H1 (cell line): ENCODE data around the gene KISS1R. TPM values are rescaled to one million over a fixed set of nuclear protein-coding genes. Genes with fewer than 3 reads are reported as not detected.

Experiments used
- CTCF ChIA-PET: fragments of 300-600 bp; sonication (Branson Sonifier 250); formaldehyde crosslinking; loops from one replicate; lab custom pipeline; 2021; ENCODE audit not compliant: partially characterized antibody; lab: Charles Lee
- POLR2A ChIA-PET: fragments of 300-600 bp; sonication (Branson Sonifier 250); formaldehyde crosslinking; loops from one replicate; lab custom pipeline; 2021; ENCODE audit warnings: inconsistent platforms; ENCODE audit not compliant: partially characterized antibody; lab: Charles Lee
- DNase-seq, 2 experiments: peaks; one replicate each; pipeline versions ENCODE4 v3.0.0 to v3.0.0-alpha.2; 2010 to 2022; ENCODE audit warnings: low spot score in 2 of 2, low read depth in 1 of 2, mixed read lengths in 1 of 2
- FAIRE-seq: peaks from 2 replicates; lab custom pipeline; 2011; peaks lifted over from hg19 to GRCh38; lab: Jason Lieb, UNC
- H2AFZ ChIP-seq: 2 replicates; pipeline ENCODE4 v1.8.1; 2012; ENCODE audit warnings: low read length, inconsistent platforms
- H2AK5ac ChIP-seq: 2 replicates; pipeline ENCODE4 v1.6.1; 2013; ENCODE audit warnings: low read depth, low read length
- H2BK120ac ChIP-seq: replicated peaks from 2 replicates; pipeline ENCODE3; 2013; ENCODE audit warnings: low read depth, low read length, inconsistent platforms
- H2BK12ac ChIP-seq: 2 replicates; pipeline ENCODE4 v1.6.1; 2013; ENCODE audit warnings: low read depth, low read length
- H2BK15ac ChIP-seq: 2 replicates; pipeline ENCODE4 v1.6.1; 2013; ENCODE audit warnings: low read length
- H2BK20ac ChIP-seq: 2 replicates; pipeline ENCODE4 v1.6.1; 2013; ENCODE audit warnings: low read length
- H2BK5ac ChIP-seq: 2 replicates; pipeline ENCODE4 v1.6.1; 2013; ENCODE audit warnings: low read depth, low read length
- H3K14ac ChIP-seq: 2 replicates; pipeline ENCODE4 v1.6.1; 2013; ENCODE audit warnings: inconsistent platforms; ENCODE audit not compliant: insufficient read length
- H3K18ac ChIP-seq: 2 replicates; pipeline ENCODE4 v1.6.1; 2013; ENCODE audit warnings: low read length; ENCODE audit errors: extremely low read depth
- H3K23ac ChIP-seq: 2 replicates; pipeline ENCODE4 v1.6.1; 2013; ENCODE audit warnings: inconsistent platforms; ENCODE audit not compliant: insufficient read length
- H3K23me2 ChIP-seq: 2 replicates; pipeline ENCODE4 v1.6.1; 2013; ENCODE audit warnings: low read depth, low read length
- H3K27ac ChIP-seq: 2 replicates; pipeline ENCODE4 v1.6.1; 2011; ENCODE audit warnings: low read depth, low read length, inconsistent platforms
- H3K27me3 ChIP-seq, 4 experiments: replicated peaks in 1 of 4; 1 replicate in 1 of 4; 2 replicates in 3 of 4; pipeline versions ENCODE4 v1.6.1 to v1.8.1; 2011 to 2013; ENCODE audit warnings: low read length in 3 of 4, mild to moderate bottlenecking in 3 of 4, inconsistent platforms in 2 of 4, mixed read lengths in 2 of 4, moderate library complexity in 1 of 4; ENCODE audit not compliant: control insufficient read depth in 3 of 4, insufficient read depth in 3 of 4; ENCODE audit errors: extremely low read depth in 1 of 4
- H3K36me3 ChIP-seq, 4 experiments: 2 replicates each; pipeline versions ENCODE4 v1.6.1 to v1.8.1; 2011 to 2013; ENCODE audit warnings: mild to moderate bottlenecking in 4 of 4, low read length in 3 of 4, moderate library complexity in 2 of 4, control low read depth in 1 of 4, inconsistent platforms in 1 of 4; ENCODE audit not compliant: insufficient read depth in 4 of 4, control insufficient read depth in 2 of 4
- H3K4ac ChIP-seq: replicated peaks from 2 replicates; pipeline ENCODE3; 2013; ENCODE audit warnings: low read length, low read depth, mixed read lengths, inconsistent platforms; ENCODE audit not compliant: insufficient read length
- H3K4me1 ChIP-seq, 4 experiments: replicated peaks in 1 of 4; 1 replicate in 1 of 4; 2 replicates in 3 of 4; pipeline versions ENCODE4 v1.6.1 to v1.8.1; 2011 to 2013; ENCODE audit warnings: low read length in 3 of 4, inconsistent platforms in 2 of 4, mixed read lengths in 1 of 4; ENCODE audit not compliant: insufficient read depth in 4 of 4, control insufficient read depth in 3 of 4
- H3K4me2 ChIP-seq, 2 experiments: 2 replicates each; pipeline versions ENCODE4 v1.6.1 to v1.8.1; 2011 to 2013; ENCODE audit warnings: low read depth in 2 of 2, low read length in 2 of 2, control low read depth in 1 of 2, inconsistent platforms in 1 of 2, mild to moderate bottlenecking in 1 of 2; ENCODE audit not compliant: insufficient read depth in 1 of 2
- H3K4me3 ChIP-seq, 4 experiments: fragments of 200-600, 300-600 bp in 1 of 4; sonication (generic), shearing (Covaris generic), sonication (Bioruptor Twin) in 1 of 4; 2 replicates each; pipeline versions ENCODE4 v1.5.1 to v1.8.1; 2011 to 2016; ENCODE audit warnings: low read length in 4 of 4, low read depth in 3 of 4, control low read depth in 2 of 4, inconsistent platforms in 2 of 4, mild to moderate bottlenecking in 2 of 4, mixed read lengths in 1 of 4, moderate library complexity in 1 of 4; ENCODE audit not compliant: insufficient read depth in 2 of 4; ENCODE audit errors: extremely low read depth in 1 of 4
- H3K56ac ChIP-seq: replicated peaks from 2 replicates; pipeline ENCODE3; 2013; ENCODE audit warnings: low read depth, mild to moderate bottlenecking, mixed read lengths, low read length, inconsistent platforms; ENCODE audit not compliant: insufficient read length
- H3K79me1 ChIP-seq: 2 replicates; pipeline ENCODE4 v1.6.1; 2013; ENCODE audit warnings: low read depth, low read length, control low read depth
- H3K79me2 ChIP-seq, 2 experiments: 2 replicates each; pipeline versions ENCODE4 v1.6.1 to v1.8.1; 2012 to 2013; ENCODE audit warnings: low read length in 2 of 2, mild to moderate bottlenecking in 2 of 2, inconsistent platforms in 1 of 2; ENCODE audit not compliant: insufficient read depth in 2 of 2, control insufficient read depth in 1 of 2
- H3K9ac ChIP-seq, 4 experiments: replicated peaks in 1 of 4; 1 replicate in 1 of 4; 2 replicates in 3 of 4; pipeline versions ENCODE4 v1.6.1 to v1.8.1; 2011 to 2013; ENCODE audit warnings: low read depth in 3 of 4, low read length in 3 of 4, control low read depth in 2 of 4, mild to moderate bottlenecking in 2 of 4, moderate library complexity in 2 of 4, inconsistent platforms in 1 of 4; ENCODE audit errors: extremely low read depth in 1 of 4
- H3K9me3 ChIP-seq, 2 experiments: 2 replicates each; pipeline versions ENCODE4 v1.6.1 to v1.8.1; 2012 to 2013; ENCODE audit warnings: mild to moderate bottlenecking in 2 of 2, moderate library complexity in 2 of 2, control low read depth in 1 of 2, inconsistent platforms in 1 of 2, low read depth in 1 of 2, low read length in 1 of 2, mixed read lengths in 1 of 2; ENCODE audit not compliant: insufficient read depth in 2 of 2
- H4K20me1 ChIP-seq, 2 experiments: replicated peaks in 1 of 2; 2 replicates each; pipeline versions ENCODE3 to v1.8.1; 2011 to 2013; ENCODE audit warnings: inconsistent platforms in 2 of 2, low read length in 2 of 2, mild to moderate bottlenecking in 1 of 2; ENCODE audit not compliant: insufficient read depth in 2 of 2, control insufficient read depth in 1 of 2
- H4K5ac ChIP-seq: 2 replicates; pipeline ENCODE4 v1.6.1; 2013; ENCODE audit warnings: low read length, low read depth, mixed read lengths, inconsistent platforms; ENCODE audit not compliant: insufficient read length
- H4K8ac ChIP-seq: 2 replicates; pipeline ENCODE4 v1.8.0; 2013; ENCODE audit warnings: mild to moderate bottlenecking, moderate library complexity, low read length, inconsistent platforms; ENCODE audit not compliant: insufficient read depth; ENCODE audit errors: extremely low read depth
- H4K91ac ChIP-seq: replicated peaks from 2 replicates; pipeline ENCODE3; 2013; ENCODE audit warnings: low read length, mixed read lengths, inconsistent platforms; ENCODE audit not compliant: insufficient read length
- CHD1 ChIP-seq: IDR thresholded peaks from 2 replicates; pipeline ENCODE4 v1.6.1; 2012; ENCODE audit warnings: low read depth, low read length, improper control_type of control experiment
- KDM4A ChIP-seq: IDR thresholded peaks from one replicate; pipeline ENCODE4 v1.7.1; 2012; ENCODE audit warnings: low read depth, mild to moderate bottlenecking, moderate library complexity, low read length, inconsistent platforms; ENCODE audit not compliant: severe bottlenecking
- RNF2 ChIP-seq: fragments of 200-900, 300-1000 bp; sonication (generic); IDR thresholded peaks from 2 replicates; pipeline ENCODE4 v1.7.1; 2016; ENCODE audit warnings: borderline replicate concordance, low read depth, mild to moderate bottlenecking, antibody characterized with exemption, low read length; ENCODE audit not compliant: poor library complexity, severe bottlenecking; ENCODE audit errors: missing control alignments
- TCF12 ChIP-seq: IDR thresholded peaks from 2 replicates; pipeline ENCODE4 v1.6.1; 2011; ENCODE audit warnings: low read depth, mild to moderate bottlenecking, low read length
- WGBS, 2 experiments: shearing (Covaris generic) in 1 of 2; methylation state at CpG; one replicate each; pipeline versions ENCODE4 v1.1.6 to v1.1.7; 2013 to 2015; ENCODE audit warnings: low lambda C conversion rate in 2 of 2, mixed read lengths in 2 of 2, inconsistent platforms in 1 of 2, low coverage in 1 of 2, missing lambda C conversion rate in 1 of 2; ENCODE audit not compliant: insufficient replicate concordance in 2 of 2, insufficient coverage in 1 of 2, insufficient read length in 1 of 2; ENCODE audit errors: extremely low coverage in 1 of 2, missing lambda C conversion rate in 1 of 2; 5-methylcytosine and 5-hydroxymethylcytosine counted together
- polyA plus RNA-seq, 7 experiments: library from polyadenylated mRNA; depleted of rRNA in 3 of 7; stranded (reverse) in 5 of 7; unstranded in 2 of 7; fragments of >200 nt in 5 of 7; fragments of 200-250 nt in 2 of 7; gene quantifications; 1 replicate in 5 of 7; 2 replicates in 1 of 7; 4 replicates in 1 of 7; pipeline versions ENCODE4 v1.2.1 to v1.2.3, GENCODE V29; 2011 to 2013; ENCODE audit warnings: missing spikeins in 2 of 7, mixed read lengths in 2 of 7
- total RNA-seq: library from RNA; stranded (reverse); fragmentation: NEBNext Ultra II Directional; extraction: Animal tissue kit (Norgen Biotek cat#: 25700); gene quantifications from 2 replicates; pipeline ENCODE4 v1.2.1, GENCODE V29; 2021
- TF ChIP-seq, protein P1 (sequence below): IDR thresholded peaks from 2 replicates; pipeline ENCODE4 v1.6.1; 2011; ENCODE audit warnings: low read length, improper control_type of control experiment

Gene KISS1R
- total and polyA plus RNA-seq, 2 of the 8 experiments (the other 6 are each of a cell fraction or from before 2014, with no cell fraction given): 2.3 to 2.7 TPM

DNA sequence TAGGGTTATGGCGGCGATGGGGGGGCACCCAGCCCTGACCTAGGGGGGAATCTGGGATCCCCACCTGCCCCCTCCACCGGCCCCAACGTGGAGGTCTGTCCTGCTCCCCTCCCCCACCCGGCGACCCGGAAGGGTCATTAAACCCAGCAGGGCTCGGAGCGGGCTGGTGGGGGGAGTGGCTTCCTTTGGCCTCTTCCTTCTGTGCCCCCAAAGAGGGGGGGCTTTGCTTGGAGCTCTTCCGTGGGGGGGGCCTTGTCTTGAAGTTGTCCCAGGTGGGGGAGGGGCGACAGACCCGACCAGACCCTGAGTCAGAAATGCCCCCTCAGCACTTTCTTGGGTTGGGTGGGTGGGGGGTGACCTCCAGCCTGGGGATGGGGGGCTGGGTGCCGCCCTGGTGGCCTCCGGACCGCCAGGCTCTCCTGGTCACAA is 10.2 kb downstream of the KISS1R start:
- H4K8ac ChIP-seq: no peak overlapping the region
- H3K4me2 ChIP-seq: peak overlapping the region; percentile 63 to 71
- peaks cover 0 to 8% of the 10 kb centered on the region in 2 experiments for H4K20me1 ChIP-seq
- no peak overlapping the region for H2AK5ac ChIP-seq
- no peak overlapping the region for H3K23ac ChIP-seq
- TF ChIP-seq RNF2 (no peak), TCF12 (no peak), KDM4A (peak; percentile 6), CHD1 (no peak)
- TF ChIP-seq, protein P1, sequence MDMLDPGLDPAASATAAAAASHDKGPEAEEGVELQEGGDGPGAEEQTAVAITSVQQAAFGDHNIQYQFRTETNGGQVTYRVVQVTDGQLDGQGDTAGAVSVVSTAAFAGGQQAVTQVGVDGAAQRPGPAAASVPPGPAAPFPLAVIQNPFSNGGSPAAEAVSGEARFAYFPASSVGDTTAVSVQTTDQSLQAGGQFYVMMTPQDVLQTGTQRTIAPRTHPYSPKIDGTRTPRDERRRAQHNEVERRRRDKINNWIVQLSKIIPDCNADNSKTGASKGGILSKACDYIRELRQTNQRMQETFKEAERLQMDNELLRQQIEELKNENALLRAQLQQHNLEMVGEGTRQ: no peak
- H4K91ac ChIP-seq: peak overlapping the region; percentile 89
- H3K9me3 ChIP-seq: no peaks in the 10 kb centered on the region
- H3K27ac ChIP-seq: no peak overlapping the region; the same call in 1 of the 2 replicates
- WGBS, 2 experiments: 13% methylated on average over 7 of the region's 15 CpGs; no CpG with 5 or more reads in 1 of the 2 experiments
- H3K4ac ChIP-seq: peak overlapping the region; percentile 69
- peak overlapping the region; percentile 71 for H3K18ac ChIP-seq
- peaks cover 2 to 10% (median 6%) of the 10 kb centered on the region in 4 experiments for H3K4me1 ChIP-seq
- H2AFZ ChIP-seq: no peak overlapping the region
- peak overlapping the region; percentile 19 to 97 (median 54); a peak in 7 of 8 replicates for H3K4me3 ChIP-seq
- DNase-seq: no peak
- no peak overlapping the region; the same call in 1 of the 2 replicates for H2BK12ac ChIP-seq
- no peak overlapping the region for H3K14ac ChIP-seq
- no peak overlapping the region for H2BK20ac ChIP-seq
- CTCF ChIA-PET: interaction anchor here (0.6 to 1.5 kb wide), 4 partner anchors 35 to 340 kb away, joined by 3 to 5 read pairs (median 3); partner anchors contain the start of gene WDR18
- no peak for FAIRE-seq
- H3K79me2 ChIP-seq: peaks cover 0 to 25% of the 10 kb centered on the region in 2 experiments; a peak in 2 of 4 replicates
- H3K23me2 ChIP-seq: peaks cover 6% of the 10 kb centered on the region
- peaks cover 0 to 5% (median 0%) of the 10 kb centered on the region in 4 experiments; a peak in 1 of 7 replicates for H3K27me3 ChIP-seq
- H4K5ac ChIP-seq: peak overlapping the region; percentile 68
- no peak overlapping the region for H2BK15ac ChIP-seq
- no peak overlapping the region for H2BK120ac ChIP-seq
- POLR2A ChIA-PET: interaction anchor here (0.7 to 1.3 kb wide), 6 partner anchors 26 to 67 kb away, joined by 3 to 6 read pairs (median 4); no protein-coding TSS in a partner anchor
- peak overlapping the region; percentile 75; the same call in 1 of the 2 replicates for H2BK5ac ChIP-seq
- H3K56ac ChIP-seq: no peak overlapping the region
- H3K36me3 ChIP-seq: peaks cover 0 to 14% (median 6%) of the 10 kb centered on the region in 4 experiments; a peak in 2 of 8 replicates
- no peak overlapping the region for H3K9ac ChIP-seq
- H3K79me1 ChIP-seq: peaks cover 6% of the 10 kb centered on the region; the same call in 1 of the 2 replicates
